LNCAP (cell line): ENCODE measurements around the gene NMUR1.

Experiments used
- TF ChIP-seq, protein P1 (sequence below): fragments of 450-650 bp; IDR thresholded peaks from 2 replicates; pipeline ENCODE4 v1.5.1; 2017; ENCODE audit warnings: mild to moderate bottlenecking

The NMUR1 gene

DNA sequence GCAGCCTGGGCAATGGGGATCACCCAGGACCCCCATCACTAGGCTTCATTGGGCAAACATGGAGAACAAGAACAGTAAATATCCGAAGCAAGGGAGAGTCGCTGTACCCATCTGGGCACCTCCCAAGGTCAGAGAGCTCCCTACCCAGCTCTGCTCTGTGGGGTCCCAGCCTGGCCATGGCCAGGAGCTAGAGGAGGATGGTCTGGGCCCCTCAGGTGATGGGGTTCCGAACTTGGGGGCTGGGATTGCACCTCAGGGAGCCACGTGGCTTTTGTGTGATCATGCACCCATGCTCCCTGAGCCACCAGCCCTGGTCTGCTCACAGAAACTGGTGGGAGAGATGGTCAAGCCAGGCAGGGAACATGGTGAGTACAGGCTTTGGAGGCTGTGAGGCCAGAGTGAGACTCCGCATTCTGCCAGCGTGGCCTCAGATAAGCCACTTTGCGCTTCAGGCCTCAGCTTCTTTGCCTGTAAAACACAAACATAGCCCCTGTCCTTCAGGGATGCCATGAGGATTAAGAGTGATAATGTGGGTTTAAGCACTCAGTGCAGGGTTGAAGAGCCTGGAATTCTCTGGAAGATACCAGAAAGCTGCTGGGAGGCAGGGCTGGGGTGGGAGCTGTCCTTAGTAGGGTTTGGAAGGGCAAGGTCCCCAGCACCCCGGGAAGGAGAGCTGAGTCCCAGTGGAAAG is 3.0 kb upstream of the NMUR1 start:
- TF ChIP-seq, protein P1, sequence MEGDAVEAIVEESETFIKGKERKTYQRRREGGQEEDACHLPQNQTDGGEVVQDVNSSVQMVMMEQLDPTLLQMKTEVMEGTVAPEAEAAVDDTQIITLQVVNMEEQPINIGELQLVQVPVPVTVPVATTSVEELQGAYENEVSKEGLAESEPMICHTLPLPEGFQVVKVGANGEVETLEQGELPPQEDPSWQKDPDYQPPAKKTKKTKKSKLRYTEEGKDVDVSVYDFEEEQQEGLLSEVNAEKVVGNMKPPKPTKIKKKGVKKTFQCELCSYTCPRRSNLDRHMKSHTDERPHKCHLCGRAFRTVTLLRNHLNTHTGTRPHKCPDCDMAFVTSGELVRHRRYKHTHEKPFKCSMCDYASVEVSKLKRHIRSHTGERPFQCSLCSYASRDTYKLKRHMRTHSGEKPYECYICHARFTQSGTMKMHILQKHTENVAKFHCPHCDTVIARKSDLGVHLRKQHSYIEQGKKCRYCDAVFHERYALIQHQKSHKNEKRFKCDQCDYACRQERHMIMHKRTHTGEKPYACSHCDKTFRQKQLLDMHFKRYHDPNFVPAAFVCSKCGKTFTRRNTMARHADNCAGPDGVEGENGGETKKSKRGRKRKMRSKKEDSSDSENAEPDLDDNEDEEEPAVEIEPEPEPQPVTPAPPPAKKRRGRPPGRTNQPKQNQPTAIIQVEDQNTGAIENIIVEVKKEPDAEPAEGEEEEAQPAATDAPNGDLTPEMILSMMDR, result no peak

- TF ChIP-seq, protein P1, result no peak
Measured at GRCh38 chr2:231532756-231533035, 2.5 kb upstream of the NMUR1 start.

- TF ChIP-seq, protein P1, result no peak
Measured at GRCh38 chr2:231531883-231532755, 1.9 kb upstream of the NMUR1 start.

DNA sequence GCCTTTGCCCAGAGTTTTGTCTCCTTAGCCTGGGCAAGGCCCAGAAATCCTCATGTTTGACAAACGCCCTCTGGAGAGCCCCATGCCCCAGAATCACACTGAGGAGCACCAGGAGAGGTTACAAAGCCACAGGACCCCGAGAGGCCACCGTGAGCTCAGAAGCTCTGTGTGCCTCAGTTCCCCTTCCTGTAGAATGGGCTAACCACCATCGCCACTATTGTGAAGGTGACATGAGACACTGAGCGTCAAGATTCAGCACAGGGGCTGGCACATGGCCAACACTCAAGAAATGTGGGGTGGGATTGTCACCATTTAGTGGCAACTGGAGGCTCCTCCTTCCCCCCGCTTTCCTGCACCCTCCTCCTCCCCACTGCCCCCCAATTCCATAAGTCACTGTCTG is 1.2 kb upstream of the NMUR1 start:
- TF ChIP-seq, protein P1, result no peak

DNA sequence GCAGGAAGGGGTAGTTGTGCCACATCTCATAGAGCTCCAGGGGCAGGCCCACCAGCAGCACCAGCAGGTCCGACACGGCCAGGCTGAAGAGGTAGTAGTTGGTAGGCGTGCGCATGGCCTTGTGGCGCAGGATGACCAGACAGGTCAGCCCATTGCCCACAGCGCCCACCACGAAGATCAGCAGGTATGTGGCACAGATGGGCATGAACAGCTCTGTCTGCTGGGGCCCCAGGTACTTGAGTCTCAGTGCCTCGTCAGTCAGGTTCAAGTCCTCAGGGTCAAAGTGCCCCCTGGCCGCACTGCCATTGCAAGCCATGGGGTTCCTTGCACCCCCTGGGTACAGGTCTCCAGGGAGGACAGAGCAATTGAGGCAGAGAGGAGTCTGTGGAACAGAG is 1.6 kb downstream of the NMUR1 start:
- TF ChIP-seq, protein P1, result no peak

DNA sequence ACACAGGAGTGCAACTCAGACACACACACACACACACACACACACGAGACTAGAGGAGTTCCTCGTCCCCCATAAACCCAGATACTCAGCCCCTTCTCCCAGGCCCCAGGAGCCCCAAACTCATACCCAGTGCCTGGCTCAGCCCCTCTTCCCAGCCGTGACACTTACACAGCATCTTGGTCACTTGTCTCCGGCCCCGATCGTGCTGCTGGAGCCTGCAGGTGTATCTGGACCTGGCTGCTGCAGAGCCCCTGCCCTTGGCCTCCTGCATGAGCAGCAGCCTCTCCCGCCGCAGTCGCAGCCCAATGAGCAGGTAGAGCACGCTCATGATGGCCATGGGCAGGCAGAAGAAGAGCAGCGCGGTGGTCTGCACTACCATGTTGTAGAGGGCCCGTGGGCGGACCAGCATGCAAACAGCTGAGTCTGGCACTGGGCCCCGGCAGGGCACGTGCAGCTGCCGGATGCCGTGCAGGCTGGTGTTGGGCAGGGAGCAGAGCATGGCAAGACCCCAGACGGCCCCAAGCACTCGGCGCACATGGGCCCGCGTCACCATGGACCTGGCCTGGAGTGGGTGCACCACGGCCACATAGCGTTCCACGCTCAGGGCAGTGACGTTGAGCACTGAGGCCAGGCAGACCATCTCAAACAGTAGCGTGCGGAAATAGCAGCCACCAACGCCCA is 2.1 kb downstream of the NMUR1 start:
- TF ChIP-seq, protein P1, result no peak

DNA sequence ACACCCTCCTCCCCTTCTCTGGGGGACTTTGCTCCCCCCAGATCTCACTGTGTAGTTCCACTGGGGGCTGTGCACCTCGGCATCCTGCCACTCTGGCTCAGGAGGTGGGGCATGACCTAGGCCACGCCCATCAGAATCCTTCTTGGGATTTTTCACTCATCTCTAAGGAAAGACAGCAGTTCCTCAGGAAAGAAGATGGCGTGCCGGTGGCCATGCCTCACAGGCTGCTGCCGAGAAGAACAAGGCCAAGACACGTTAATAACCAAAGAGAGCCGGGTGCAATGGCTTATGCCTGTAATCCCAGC is 3.2 kb downstream of the NMUR1 start:
- TF ChIP-seq, protein P1, result no peak
